ENCODE data around the gene EGFR.
"Not testable (repeated sequence)": the region's sequence is repeated elsewhere in the genome, so short reads cannot be mapped to it uniquely, and the experiment has no call there.

Gene EGFR

DNA sequence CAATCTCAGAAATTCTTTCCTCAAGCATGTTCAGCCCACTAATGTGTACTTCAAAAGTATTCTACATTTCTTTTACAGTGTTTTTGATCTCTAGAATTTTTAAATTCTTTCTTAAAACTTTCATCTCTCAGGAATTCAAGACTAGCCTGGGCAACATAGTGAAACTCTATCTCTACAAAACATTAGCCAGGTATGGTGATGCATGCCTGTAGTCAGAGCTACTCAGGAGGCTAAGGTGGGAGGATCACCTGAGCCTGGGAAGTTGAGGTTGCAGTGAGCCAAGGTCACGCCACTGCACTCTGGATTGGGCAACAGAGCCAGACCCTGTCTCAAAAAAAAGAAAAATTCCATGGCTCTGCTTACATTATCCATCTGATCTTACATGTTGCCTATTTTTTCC is 5.0 kb upstream of the EGFR start:
- DNase-seq (ENCODE audit: low read depth) = no peak

DNA sequence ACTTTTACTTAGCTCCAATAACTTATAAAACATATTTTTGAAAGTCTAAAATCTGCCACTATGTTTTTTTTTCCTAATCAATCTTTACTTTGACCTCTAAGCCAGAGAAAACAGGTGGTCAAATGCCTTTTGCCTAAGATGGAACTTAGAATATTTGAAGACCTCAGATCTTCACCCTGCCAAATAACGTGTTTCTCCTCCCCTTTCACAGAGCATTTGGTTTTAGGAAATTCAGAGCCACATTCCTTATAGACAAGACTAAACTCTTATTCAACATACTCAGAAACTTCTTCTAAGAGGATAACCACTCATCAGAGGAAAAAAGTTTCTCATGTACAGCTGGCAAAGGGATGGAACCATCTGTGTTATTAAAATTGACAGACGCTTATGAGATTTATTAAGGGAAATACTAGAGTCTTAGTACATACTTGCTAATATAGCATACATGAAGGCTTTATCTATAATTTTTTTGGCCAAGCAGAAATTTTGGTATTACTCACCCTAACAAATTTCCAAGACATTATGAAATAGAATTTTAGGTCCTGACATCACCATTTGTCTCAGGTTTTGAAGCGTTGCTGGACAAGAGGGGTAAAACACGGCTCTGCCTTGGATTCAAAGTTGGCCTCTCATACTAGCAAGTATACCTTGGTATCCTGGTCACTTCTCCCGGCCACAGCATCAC is 2.6 kb upstream of the EGFR start:
- no peak for DNase-seq (ENCODE audit: low read depth)

DNA sequence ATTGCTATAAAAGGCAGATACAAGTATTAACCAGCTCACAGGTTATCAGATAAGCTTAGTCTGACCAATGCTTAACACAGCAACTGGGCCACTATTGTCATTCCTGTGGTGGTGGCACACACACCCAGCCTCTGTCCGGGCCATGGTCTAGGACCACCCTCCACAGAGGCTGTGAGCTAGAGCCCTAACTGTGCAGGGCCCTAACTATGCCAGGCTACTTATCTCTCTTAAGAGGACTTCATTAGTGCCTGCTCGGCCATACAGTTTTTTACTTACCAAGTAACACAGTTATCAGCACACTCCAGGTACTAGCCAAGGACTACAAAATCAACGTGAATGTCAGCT is 2.1 kb upstream of the EGFR start:
- no peak for DNase-seq (ENCODE audit: low read depth)

DNA sequence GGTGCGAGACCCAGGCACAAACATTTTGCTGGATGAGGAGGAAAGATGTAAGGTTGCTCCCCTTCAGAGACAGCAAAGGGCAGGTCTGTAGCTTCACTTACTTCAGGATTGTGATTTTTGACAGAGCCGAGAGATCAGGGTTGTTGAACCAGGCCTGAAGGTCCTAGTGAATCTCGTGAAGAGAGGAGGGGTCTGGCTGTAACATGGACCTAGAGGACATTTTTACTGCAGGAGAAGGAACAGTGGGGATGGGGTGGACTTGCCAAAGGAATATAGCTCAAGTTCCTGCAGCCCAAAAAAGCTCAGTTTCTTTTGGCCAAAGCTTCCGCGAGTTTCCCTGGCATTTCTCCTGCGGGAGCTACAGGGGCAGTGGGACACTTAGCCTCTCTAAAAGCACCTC is 976 bp upstream of the EGFR start:
- DNase-seq (ENCODE audit: low read depth) = no peak

DNA sequence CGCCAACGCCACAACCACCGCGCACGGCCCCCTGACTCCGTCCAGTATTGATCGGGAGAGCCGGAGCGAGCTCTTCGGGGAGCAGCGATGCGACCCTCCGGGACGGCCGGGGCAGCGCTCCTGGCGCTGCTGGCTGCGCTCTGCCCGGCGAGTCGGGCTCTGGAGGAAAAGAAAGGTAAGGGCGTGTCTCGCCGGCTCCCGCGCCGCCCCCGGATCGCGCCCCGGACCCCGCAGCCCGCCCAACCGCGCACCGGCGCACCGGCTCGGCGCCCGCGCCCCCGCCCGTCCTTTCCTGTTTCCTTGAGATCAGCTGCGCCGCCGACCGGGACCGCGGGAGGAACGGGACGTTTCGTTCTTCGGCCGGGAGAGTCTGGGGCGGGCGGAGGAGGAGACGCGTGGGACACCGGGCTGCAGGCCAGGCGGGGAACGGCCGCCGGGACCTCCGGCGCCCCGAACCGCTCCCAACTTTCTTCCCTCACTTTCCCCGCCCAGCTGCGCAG is 424 bp downstream of the EGFR start:
- no peak for DNase-seq (ENCODE audit: low read depth)

DNA sequence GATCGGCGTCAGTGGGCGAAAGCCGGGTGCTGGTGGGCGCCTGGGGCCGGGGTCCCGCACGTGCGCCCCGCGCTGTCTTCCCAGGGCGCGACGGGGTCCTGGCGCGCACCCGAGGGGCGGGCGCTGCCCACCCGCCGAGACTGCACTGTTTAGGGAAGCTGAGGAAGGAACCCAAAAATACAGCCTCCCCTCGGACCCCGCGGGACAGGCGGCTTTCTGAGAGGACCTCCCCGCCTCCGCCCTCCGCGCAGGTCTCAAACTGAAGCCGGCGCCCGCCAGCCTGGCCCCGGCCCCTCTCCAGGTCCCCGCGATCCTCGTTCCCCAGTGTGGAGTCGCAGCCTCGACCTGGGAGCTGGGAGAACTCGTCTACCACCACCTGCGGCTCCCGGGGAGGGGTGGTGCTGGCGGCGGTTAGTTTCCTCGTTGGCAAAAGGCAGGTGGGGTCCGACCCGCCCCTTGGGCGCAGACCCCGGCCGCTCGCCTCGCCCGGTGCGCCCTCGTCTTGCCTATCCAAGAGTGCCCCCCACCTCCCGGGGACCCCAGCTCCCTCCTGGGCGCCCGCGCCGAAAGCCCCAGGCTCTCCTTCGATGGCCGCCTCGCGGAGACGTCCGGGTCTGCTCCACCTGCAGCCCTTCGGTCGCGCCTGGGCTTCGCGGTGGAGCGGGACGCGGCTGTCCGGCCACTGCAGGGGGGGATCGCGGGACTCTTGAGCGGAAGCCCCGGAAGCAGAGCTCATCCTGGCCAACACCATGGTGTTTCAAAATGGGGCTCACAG is 1.1 kb downstream of the EGFR start:
- DNase-seq (ENCODE audit: low read depth) = no peak

DNA sequence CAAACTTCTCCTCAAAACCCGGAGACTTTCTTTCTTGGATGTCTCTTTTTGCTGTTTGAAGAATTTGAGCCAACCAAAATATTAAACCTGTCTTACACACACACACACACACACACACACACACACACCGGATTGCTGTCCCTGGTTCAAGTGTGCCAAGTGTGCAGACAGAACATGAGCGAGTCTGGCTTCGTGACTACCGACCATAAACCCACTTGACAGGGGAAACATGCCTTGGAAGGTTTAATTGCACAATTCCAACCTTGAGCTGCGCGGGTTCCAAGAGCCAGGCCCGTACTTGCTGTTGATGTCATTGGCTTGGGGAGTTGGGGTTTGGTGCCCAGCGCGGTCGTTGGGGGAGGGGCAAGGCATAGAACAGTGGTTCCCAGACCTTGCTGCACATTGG is 1.7 kb downstream of the EGFR start:
- no peak for DNase-seq (ENCODE audit: low read depth)

DNA sequence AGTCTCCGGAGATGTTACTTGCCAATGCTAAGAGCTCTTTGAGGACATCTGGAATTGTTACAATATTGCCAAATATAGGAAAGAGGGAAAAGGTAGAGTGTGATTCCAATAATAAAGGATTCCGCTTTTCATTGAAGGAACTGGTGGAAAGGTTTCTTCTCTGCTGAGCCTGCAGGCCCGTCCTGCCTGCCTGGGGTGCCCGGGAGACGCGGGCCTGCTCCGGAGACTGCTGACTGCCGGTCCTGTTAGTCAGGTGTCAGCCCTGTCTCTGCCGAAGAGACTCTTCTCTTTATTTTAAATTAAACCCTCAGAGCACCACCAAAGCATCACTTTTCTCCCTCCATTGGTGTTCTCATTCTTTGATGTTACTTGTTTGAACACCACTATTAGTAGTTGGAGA is 2.2 kb downstream of the EGFR start:
- DNase-seq (ENCODE audit: low read depth) = no peak

DNA sequence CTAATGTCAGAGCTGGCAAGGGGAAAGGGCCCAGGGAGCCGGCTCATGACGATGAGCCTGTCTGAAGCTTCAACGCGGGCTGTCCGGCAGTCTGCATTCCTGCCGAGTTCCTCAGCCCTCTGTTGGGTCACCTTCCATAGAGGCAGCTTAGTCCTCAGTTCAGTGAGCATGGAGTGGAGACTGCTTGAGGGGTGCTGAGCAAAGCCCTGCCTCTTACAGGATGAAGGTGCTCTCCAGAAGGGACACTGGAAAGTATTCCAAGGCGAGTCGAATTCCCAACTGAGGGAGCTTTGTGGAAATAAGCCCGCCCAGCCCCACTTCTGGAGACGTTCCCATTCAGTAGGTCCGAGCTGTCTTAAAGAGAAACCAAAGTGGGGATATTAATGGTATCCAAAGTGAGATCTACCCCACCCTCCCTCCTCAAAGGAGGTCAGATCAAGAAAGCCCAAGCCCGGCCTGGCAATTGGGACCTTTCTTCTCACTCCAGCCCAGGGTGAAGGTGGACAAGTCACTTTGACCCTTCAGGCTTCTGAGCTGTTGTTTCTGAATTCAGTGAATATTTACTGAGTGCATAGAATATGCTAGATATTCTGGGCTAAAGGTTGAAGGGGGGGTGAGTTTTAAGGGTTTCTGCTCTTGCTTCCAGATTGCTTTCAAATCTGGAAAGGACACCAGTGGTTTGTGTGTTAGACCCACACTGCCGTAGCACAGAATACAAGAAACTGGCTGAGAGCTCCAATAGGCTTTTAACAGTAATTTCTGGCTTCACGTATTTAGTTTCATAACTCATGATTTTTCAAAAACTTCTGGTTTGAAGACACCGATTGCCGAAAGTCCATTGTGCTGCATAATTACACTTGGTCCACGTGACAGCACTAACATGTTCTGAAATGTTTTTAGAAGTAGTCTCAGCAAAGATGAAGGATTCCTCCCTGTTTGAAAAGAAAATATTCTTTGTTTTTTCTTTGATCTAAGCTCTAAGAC is 3.5 kb downstream of the EGFR start:
- no peak for DNase-seq (ENCODE audit: low read depth)

DNA sequence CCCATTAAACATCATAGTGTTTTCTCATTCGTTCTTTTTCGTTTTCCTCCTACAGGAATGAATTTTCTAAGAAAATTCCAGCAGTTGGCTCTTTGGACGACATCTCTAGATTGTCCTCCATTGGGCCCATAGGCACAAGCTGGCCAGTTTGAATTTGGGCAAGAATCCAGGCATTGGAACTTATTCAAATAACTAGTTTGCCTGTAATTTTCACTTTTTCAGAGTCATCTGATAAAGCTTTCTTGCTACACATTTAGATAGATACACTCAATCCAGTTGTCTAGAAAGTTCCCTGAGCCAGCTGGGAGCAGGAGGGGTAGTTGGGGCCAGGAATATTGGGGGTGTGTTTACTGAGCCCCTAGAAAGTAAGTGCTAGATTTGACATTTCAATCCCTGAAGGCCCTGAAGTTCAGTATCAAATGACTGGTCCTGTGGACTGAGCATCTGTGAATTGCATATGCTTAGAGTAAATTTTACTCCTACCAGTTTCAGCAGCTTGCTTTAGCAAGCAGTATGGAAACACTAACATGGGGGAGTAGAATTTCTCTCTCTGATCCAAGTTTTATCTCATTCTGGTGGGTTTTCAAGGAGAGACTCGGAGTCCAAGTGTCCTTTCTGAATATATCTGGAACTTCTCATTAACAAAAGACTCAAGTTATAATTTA is 5.2 kb downstream of the EGFR start:
- DNase-seq (ENCODE audit: low read depth) = no peak

DNA sequence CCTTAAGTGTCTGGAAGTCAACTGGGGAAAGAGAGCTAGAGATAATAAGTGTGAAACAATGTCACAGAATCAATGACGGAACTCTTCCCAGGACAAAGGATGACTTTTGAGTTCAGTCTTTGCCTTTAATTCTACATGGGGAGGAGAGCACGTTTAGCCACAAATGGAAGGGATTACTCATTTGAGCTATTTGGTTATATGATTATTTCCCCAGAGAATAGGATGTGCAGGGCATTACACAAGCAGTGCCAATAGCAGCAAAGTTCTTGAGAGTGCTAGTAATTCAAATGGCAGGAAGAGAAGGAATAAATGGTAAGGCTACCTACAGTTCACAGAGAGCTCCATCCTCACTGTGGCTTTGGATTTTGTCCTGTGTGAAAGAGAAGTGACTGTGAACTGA is 6.0 kb downstream of the EGFR start:
- DNase-seq (ENCODE audit: low read depth) = no peak

DNA sequence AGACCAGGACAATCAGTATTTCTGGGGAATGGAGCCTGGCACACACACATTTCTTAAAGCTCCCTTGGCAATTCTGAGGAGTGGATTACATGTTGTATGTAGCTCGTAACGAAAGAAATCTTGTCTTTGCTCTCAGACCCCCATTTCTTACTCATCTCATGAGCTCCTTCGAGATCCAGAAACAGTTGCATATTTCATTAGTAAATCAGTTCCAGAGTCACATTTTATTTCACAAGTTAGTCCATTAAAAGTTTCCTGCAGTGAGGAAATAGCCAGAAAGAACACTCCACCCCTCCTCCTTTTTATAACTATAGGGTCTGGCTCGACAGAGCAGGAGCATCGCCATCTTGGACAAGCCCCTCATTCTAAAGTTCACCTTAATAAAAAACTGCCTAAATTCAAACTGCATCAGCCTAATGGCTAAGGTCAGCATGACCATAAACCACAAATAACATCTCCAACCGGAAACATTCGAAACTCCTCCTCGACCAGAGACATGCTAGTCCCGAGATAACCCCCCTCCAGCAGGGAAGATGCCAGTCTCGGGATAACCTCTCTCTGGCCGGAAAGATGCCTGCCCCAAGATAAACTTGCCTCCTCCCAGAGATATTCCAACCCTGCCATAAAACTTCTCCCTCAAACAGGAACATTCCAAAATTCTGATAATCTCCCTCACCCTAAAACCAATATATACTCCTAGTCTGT is 7.4 kb downstream of the EGFR start:
- no peak for DNase-seq (ENCODE audit: low read depth)

DNA sequence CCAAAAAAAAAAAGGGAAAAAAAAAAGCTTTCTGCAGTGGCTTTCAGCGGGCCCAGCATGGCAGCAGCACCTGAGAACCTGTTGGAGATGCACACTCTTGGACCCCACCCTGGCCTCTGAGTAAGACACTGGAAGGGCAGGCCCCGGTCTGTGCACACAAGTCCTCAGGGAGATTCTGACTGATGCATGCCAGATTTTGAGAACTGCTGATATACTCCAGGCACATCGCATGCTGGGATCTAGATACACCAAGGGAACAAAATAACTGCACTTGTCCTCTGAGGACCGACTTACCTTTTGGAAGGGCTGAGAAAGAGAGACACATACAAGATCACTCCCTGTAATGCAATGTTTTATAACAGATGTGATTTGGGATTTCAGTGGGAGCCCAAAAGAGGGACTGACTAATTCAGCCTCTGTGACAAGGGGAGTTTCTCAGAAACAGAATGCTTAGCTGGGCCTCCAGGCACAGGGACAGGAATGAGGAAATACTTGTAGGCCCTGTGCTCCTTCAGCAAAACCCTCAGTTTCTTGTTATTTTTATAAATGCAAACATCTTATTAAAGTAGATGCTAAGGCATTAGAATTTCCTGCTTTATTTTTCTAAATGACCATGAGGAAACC is 8.2 kb downstream of the EGFR start:
- DNase-seq (ENCODE audit: low read depth) = no peak

DNA sequence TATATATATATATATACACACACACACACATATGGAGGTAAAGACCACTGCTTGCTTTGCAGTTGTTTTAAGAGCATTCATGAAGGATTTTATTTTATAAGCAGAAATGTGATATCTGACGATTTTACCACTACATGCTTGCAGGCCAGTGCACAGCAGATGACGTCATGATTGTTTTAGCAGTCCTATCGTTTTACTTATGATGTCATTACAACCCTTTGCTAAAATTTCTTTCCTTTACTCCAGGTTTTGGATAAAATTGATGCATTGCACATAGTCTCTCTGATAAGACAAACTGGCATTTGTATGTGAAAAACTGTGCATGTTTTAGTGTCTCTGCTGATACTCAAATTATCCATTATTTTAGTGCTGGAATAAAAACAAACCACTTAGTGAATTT is 9.2 kb downstream of the EGFR start:
- DNase-seq (ENCODE audit: low read depth) = no peak

DNA sequence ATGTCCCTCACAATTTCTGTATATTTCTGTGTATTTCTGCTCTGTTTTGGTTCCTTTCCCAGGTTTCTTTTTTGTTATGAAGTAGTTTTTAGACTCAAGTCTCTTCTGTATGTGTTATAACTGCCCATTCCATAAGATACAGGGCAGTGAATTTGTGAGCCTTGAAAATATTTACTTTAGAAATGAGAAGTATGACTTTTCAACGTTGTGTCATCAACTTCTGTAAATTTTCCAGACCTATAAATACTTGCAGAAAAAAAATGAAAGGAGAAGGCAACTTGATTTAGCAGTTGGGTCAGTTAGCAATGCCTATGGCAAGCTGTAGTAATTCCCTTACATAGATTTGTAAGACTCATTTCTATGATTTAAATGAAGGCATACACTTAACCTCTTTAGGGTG is 11.5 kb downstream of the EGFR start:
- DNase-seq (ENCODE audit: low read depth) = no peak

DNA sequence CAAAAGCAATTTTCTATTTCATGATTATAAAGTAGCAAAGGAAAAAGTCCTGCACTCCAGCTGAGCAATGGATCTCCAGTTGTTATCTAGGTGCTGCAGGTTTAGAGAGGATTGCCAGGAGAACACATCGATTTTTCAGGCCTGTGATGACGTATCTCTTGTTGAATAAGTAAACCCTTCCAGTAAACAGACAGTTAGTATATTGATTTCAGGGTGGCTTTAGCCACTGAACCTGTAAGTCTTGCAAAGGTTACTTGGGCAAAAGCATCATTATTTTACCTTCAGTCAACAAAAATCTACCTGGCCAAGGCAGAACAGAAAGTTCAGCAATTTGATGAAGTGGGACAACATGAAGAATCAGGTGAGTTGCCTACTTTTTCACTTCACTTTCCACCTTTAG is 12.3 kb downstream of the EGFR start:
- DNase-seq (ENCODE audit: low read depth) = no peak

DNA sequence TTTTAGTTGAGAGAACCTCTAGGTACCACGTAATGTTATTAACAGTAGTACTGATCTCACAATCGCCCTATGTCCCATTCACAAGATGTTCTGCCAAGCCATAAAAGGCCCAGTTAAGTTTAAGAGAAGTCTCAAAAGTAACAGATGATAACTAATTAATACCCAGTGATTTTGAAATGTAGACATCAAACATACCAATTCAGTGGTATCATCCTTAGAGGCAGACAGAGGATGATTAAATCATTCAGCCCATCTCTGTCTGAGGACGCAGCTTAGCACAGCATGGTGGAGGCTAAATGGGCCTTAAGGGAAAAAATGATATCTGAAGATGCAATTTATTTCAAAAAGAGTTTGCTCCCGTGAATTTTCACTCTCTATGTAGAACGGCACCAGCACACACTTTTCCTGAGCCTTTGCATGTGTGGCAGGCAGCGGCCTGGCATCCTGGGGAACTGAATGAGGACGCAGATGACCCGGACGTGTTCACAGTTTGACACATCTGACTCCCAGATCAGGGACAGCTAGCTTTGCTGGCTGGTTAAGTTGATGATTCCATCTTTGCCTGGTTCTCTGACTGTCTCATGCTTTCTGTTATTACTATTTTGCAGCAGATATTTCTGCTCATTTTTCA is 13.4 kb downstream of the EGFR start:
- DNase-seq (ENCODE audit: low read depth) = no peak

DNA sequence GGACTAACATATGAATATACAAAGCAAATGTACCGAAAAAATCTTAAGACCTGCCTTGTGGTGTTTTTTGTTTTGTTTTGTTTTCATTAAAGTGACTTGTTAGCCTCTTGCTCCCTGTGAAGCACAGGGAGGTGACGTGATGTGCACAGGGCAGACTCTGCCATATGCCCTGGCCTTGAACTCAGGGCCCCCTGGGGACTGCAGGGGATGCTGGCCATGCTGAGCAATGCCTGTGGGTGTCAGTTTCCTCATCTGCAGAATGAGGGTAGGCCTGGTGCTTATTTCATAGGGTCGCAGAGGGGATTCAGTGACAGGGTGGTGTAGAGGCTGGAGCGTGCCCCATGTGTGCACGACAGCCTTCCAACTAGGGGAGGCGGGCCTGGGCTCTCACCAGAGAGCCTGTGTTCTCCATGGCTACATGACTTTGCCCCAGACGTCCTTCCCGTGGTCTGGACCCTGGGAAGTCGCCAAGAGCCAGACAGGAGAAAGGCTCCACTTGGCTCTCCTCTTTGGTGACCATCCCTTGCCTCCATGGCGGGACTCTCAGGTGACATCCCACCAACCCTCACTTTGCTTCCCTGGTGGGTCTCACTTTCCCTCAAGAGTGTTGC is 14.5 kb downstream of the EGFR start:
- DNase-seq (ENCODE audit: low read depth) = no peak

DNA sequence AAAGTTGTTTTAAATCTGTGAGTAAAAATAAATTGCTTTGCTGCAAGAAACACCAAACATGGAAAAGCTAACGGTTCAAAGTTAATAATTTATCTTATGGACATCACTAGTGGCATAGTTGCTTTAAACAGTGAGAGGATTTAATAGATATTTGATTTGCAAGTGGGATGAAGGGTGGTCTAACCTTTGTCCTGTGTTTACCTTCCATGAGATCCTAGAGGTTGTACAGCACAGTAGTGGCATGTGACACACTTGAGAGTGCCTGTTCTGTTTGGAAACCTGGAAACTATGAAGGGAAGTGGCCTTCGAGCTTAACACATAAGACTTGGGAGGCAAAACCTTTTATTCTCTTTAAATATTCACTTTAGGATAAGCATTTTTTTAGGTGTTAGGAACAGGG is 16.0 kb downstream of the EGFR start:
- no peak for DNase-seq (ENCODE audit: low read depth)

DNA sequence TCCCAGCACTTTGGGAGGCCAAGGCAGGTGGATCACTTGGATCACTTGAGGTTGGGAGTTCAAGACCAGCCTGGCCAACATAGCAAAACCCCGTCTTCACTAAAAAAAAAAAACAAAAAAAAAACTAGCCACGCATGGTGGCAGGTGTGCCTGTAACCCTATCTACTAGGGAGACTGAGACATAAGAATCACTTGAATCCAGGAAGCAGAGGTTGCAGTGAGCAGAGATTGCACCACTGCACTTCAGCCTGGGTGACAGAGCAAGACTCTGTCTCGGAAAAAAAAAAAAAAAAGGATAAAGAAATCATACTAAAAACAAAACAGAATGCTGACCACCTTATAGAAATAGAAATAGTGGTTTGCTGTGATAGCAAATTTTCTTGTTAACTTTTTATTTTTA is 16.6 kb downstream of the EGFR start:
- DNase-seq (ENCODE audit: low read depth) = not testable (repeated sequence)
